AG10803 (cell line): ENCODE data around the gene NSG2.

ENCODE experiments used
- DNase-seq: peaks from one replicate; pipeline ENCODE4 v3.0.0; 2010; ENCODE audit warnings: low read depth
- H3K4me3 ChIP-seq: 2 replicates; pipeline ENCODE4 v1.5.1; 2011; ENCODE audit warnings: mild to moderate bottlenecking, low read length, control low read depth
- TF ChIP-seq, protein P1 (sequence below): conservative IDR thresholded peaks from 2 replicates; pipeline ENCODE4 v1.5.1; 2011; ENCODE audit warnings: mild to moderate bottlenecking, low read length, control low read depth, inconsistent platforms

Gene NSG2

DNA sequence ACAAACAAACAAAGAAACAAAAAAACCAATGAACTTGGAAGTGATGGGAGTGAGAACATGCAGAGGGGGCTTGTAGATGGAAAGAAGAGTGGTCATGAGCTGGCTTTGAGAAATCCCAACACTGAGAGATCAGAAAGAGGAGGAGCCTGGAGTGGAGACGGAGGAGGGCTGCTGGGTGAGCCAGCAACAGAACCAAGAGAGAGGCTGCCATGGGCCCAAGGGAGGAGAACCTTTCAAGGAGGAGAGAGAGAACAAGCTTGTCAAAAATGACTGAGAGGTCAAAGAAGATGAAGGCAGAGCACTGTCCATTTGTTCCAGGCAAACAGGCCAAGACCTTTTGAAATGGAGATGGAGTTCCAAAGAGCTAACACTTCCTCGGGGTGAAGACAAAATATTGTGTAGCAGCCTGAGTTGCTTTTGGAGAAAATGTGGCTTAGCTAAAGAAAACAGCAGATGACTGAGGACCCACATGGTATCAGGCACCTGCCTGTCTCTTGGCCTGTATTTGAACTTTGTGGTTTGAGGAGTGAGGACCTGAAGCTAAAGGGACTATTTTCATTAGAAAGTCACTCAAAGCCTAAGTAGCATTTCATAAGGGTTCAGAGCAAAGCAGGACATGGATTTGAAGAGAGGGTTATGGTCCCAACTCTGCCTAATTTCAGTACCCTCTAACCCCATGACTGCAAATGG, 13.1 kb downstream of the NSG2 start:
- TF ChIP-seq, protein P1, sequence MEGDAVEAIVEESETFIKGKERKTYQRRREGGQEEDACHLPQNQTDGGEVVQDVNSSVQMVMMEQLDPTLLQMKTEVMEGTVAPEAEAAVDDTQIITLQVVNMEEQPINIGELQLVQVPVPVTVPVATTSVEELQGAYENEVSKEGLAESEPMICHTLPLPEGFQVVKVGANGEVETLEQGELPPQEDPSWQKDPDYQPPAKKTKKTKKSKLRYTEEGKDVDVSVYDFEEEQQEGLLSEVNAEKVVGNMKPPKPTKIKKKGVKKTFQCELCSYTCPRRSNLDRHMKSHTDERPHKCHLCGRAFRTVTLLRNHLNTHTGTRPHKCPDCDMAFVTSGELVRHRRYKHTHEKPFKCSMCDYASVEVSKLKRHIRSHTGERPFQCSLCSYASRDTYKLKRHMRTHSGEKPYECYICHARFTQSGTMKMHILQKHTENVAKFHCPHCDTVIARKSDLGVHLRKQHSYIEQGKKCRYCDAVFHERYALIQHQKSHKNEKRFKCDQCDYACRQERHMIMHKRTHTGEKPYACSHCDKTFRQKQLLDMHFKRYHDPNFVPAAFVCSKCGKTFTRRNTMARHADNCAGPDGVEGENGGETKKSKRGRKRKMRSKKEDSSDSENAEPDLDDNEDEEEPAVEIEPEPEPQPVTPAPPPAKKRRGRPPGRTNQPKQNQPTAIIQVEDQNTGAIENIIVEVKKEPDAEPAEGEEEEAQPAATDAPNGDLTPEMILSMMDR: no peak
- no peak for DNase-seq
- H3K4me3 ChIP-seq: no peak overlapping the region

DNA sequence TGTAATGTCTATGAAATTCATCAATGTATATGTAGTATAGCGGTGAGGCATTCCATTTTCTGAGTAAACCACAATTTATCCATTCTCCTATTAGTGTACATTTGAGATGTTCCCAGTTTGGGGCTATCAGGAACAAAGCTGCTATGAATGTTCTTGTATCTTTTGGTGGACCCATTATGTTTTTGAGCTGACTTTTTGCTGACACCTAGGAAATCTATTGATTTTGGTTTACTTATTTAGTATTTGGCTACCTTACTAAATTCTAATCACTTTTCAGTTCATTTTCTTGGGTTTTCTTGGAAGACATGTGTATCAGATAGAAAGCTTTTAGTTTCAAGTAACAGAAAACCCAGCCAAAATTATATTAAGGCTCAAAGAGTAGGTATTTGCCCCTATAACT, 13.7 kb downstream of the NSG2 start:
- no peak overlapping the region for H3K4me3 ChIP-seq
- DNase-seq: no peak
- TF ChIP-seq, protein P1: no peak

- DNase-seq: no peak
- TF ChIP-seq, protein P1: no peak
- no peak overlapping the region for H3K4me3 ChIP-seq
Measured at GRCh38 chr5:174063082-174063756, 17.7 kb downstream of the NSG2 start.

DNA sequence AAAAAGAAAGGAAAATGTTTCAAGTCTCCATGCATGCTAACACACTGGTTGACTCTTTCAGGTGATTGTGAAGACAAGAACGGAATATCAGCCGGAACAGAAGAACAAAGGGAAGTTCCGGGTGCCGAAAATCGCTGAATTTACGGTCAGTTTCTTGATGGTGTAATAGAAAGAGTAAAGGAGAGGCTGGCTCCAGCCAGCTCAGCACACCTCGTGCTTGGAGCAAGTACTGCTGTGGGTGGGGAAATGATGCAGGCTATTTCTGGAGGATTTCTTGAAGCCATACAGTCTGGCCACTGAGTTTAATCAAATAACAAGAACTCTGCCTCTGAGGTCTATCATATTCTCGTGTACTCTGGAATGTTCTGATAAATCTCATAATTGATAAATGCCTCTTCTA, 18.7 kb downstream of the NSG2 start:
- H3K4me3 ChIP-seq: no peak overlapping the region
- DNase-seq: no peak
- TF ChIP-seq, protein P1: no peak

DNA sequence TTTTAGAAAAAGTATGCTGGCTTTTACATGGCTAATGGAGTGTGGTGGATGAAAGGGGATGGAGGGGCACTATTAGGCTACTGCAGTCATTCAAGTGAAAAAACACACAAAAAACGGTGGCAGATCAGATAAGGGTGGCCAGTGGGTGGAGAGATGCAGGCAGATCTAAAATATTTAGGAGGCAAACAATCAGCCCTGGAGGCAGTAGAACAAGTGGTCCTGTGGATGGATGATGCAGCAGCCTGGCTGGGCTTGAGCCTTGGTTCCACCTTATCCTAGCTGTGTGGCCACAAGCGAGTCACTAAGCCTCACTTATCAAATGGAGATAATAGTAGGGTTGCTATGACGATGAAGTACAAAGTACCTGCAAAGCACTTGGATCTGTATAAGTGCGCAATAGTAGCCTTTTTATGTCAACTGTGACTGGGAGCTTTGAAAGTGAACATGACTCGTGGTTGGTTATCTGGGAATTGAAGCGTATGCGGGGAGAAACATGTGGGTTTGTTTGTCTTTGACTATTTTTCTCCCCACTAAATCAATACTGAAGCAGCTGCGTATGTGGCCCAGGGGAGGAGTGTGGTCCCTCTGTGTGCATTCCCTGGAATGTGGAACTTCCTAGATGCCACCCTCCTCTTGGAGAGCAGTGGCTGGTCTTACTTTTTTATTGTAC, 20.2 kb downstream of the NSG2 start:
- no peak for DNase-seq
- TF ChIP-seq, protein P1: no peak
- no peak overlapping the region for H3K4me3 ChIP-seq

DNA sequence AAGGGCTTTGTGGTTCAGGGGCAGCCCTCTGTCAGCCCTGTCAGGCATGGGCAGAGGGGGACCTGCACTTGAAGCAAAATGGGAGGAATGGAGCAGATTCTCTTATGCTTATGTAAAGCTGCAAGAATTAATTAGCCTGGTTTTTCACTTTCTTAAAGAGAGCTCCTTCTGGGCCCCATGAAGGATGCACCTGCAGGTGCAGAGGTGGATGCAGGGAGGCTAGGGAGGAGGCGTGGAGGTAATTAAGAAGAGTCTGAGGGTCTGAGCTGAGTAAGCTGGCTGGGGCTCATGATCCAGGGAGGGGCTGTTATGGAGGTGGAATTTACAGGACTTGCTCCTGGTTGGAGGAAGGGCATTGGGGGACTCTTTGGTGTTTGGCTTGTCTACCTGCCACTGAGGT, 22.0 kb downstream of the NSG2 start:
- no peak overlapping the region for H3K4me3 ChIP-seq
- TF ChIP-seq, protein P1: no peak
- no peak for DNase-seq
